OCI-LY1 (cell line): ENCODE results near the gene DZANK1.

ENCODE experiments used
- H2AFZ ChIP-seq: fragments of 200-600 bp; sonication (generic), shearing (Covaris generic); 2 replicates; pipeline ENCODE4 v1.6.0; 2014; ENCODE audit warnings: antibody characterized with exemption, mild to moderate bottlenecking, low read length
- H3F3A ChIP-seq: fragments of 200-600 bp; sonication (generic), shearing (Covaris generic); 2 replicates; pipeline ENCODE4 v1.6.0; 2014; ENCODE audit warnings: mild to moderate bottlenecking, antibody characterized with exemption, low read length, moderate library complexity; ENCODE audit not compliant: insufficient read depth
- H3K27ac ChIP-seq: fragments of 200-600 bp; sonication (generic); 2 replicates; pipeline ENCODE4 v1.5.1; 2014; ENCODE audit warnings: low read length, mixed run types, mild to moderate bottlenecking, low read depth; ENCODE audit not compliant: poor library complexity, severe bottlenecking
- H3K27me3 ChIP-seq: fragments of 200-600 bp; sonication (generic); 2 replicates; pipeline ENCODE4 v1.6.0; 2014; ENCODE audit warnings: antibody characterized with exemption, mild to moderate bottlenecking, low read length, moderate library complexity; ENCODE audit not compliant: insufficient read depth
- H3K36me3 ChIP-seq: fragments of 200-600 bp; sonication (generic); 2 replicates; pipeline ENCODE4 v1.6.1; 2014; ENCODE audit warnings: mild to moderate bottlenecking, antibody characterized with exemption, low read length, moderate library complexity, mixed read lengths; ENCODE audit not compliant: insufficient read depth
- H3K4me1 ChIP-seq: fragments of 200-600 bp; sonication (generic); 2 replicates; pipeline ENCODE4 v1.5.1; 2014; ENCODE audit warnings: mild to moderate bottlenecking, low read length, moderate library complexity; ENCODE audit not compliant: insufficient read depth, severe bottlenecking
- H3K4me2 ChIP-seq: fragments of 200-600 bp; sonication (generic), shearing (Covaris generic); 2 replicates; pipeline ENCODE4 v1.6.1; 2014; ENCODE audit warnings: low read length
- H3K4me3 ChIP-seq: fragments of 200-600 bp; sonication (generic); 2 replicates; pipeline ENCODE4 v1.5.1; 2014; ENCODE audit warnings: low read length, low read depth, mild to moderate bottlenecking, mixed read lengths; ENCODE audit not compliant: poor library complexity, severe bottlenecking
- H3K79me2 ChIP-seq: fragments of 200-600 bp; shearing (Covaris generic); 2 replicates; pipeline ENCODE4 v1.6.1; 2016; ENCODE audit warnings: mixed run types, low read length, mixed read lengths; ENCODE audit not compliant: insufficient read depth
- H3K9ac ChIP-seq: fragments of 200-600 bp; sonication (generic), shearing (Covaris generic); 2 replicates; pipeline ENCODE4 v1.6.1; 2014; ENCODE audit warnings: mild to moderate bottlenecking, low read length, mixed read lengths
- H3K9me2 ChIP-seq: fragments of 200-600 bp; sonication (generic), shearing (Covaris generic); 2 replicates; pipeline ENCODE4 v1.6.1; 2014; ENCODE audit warnings: low read depth, mild to moderate bottlenecking, low read length, mixed read lengths
- H3K9me3 ChIP-seq: fragments of 200-600 bp; shearing (Covaris generic); 2 replicates; pipeline ENCODE4 v1.6.1; 2014; ENCODE audit warnings: low read length, mixed read lengths
- H4K20me1 ChIP-seq: fragments of 200-600 bp; sonication (generic), shearing (Covaris generic); 2 replicates; pipeline ENCODE4 v1.6.0; 2016; ENCODE audit warnings: mild to moderate bottlenecking, low read length; ENCODE audit not compliant: insufficient read depth
- EZH2 ChIP-seq: fragments of 200-600 bp; sonication (generic), shearing (Covaris generic); IDR thresholded peaks from 2 replicates; pipeline ENCODE4 v1.8.0; 2017; ENCODE audit warnings: borderline replicate concordance, mixed run types, mild to moderate bottlenecking, antibody characterized with exemption, low read length, moderate library complexity, mixed read lengths
- TF ChIP-seq, protein P1 (sequence below): fragments of 200-600 bp; sonication (generic), shearing (Covaris generic); IDR thresholded peaks from 2 replicates; pipeline ENCODE4 v1.5.1; 2017; ENCODE audit warnings: mild to moderate bottlenecking, antibody characterized with exemption, low read length, moderate library complexity, mixed read lengths

DZANK1 gene

DNA sequence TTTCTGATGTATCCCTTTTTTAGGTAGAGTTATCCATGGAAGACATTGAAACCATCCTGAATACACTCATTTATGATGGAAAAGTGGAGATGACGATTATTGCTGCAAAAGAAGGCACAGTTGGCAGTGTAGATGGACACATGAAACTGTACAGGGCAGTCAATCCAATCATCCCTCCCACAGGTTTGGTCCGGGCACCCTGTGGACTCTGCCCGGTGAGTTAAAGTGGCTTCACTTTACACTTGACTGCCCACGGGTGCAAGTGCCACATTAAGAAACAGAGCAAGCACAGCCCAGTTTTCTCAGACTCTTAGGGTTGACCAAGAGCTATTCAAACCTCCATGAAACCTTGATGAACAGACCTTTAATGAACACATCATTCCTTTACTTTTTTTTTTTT lies 14.8 kb upstream of the DZANK1 start:
- peaks cover 61% of the 10 kb centered on the region for H3K36me3 ChIP-seq

DNA sequence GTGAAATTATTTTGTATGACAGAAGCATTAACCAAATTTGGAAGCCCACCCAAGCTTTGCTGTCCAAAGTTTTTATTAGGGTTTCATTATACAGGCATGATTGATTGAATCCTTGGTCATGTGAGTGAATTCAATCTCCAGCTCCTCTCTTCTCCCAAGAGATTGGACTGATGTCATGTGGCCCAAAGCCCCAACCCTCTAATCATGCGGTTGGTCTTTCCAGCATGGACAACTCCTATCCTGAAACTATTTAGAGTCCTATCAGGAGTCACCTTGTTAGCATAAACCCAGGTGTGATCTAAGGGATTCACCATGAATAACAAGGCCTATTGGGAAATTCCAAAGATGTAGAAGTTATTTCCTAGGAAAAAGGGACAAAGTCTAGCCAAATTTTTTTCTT lies 11.0 kb upstream of the DZANK1 start:
- H3K4me3 ChIP-seq, result no peak overlapping the region
- no peaks in the 10 kb centered on the region for H3K79me2 ChIP-seq
- H3K4me1 ChIP-seq, result no peaks in the 10 kb centered on the region
- H3K27me3 ChIP-seq, result no peaks in the 10 kb centered on the region
- H3F3A ChIP-seq, result no peaks in the 10 kb centered on the region
- H3K27ac ChIP-seq, result no peak overlapping the region
- no peaks in the 10 kb centered on the region for H3K9me3 ChIP-seq
- H2AFZ ChIP-seq, result no peak overlapping the region
- TF ChIP-seq, protein P1, sequence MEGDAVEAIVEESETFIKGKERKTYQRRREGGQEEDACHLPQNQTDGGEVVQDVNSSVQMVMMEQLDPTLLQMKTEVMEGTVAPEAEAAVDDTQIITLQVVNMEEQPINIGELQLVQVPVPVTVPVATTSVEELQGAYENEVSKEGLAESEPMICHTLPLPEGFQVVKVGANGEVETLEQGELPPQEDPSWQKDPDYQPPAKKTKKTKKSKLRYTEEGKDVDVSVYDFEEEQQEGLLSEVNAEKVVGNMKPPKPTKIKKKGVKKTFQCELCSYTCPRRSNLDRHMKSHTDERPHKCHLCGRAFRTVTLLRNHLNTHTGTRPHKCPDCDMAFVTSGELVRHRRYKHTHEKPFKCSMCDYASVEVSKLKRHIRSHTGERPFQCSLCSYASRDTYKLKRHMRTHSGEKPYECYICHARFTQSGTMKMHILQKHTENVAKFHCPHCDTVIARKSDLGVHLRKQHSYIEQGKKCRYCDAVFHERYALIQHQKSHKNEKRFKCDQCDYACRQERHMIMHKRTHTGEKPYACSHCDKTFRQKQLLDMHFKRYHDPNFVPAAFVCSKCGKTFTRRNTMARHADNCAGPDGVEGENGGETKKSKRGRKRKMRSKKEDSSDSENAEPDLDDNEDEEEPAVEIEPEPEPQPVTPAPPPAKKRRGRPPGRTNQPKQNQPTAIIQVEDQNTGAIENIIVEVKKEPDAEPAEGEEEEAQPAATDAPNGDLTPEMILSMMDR, result no peak
- no peak for TF ChIP-seq EZH2
- no peaks in the 10 kb centered on the region for H3K9me2 ChIP-seq
- no peak overlapping the region for H3K9ac ChIP-seq
- no peak overlapping the region for H3K4me2 ChIP-seq
- H4K20me1 ChIP-seq, result no peaks in the 10 kb centered on the region
- H3K36me3 ChIP-seq, result peaks cover 74% of the 10 kb centered on the region

More for the DNA sequence above, 14.8 kb upstream of the DZANK1 start:
- Histone ChIP-seq H3F3A (no peaks in the 10 kb centered on the region), H3K9me3 (no peaks in the 10 kb centered on the region), H3K27ac (no peak overlapping the region), H3K9me2 (no peaks in the 10 kb centered on the region), H3K9ac (no peak overlapping the region), H4K20me1 (no peaks in the 10 kb centered on the region), H2AFZ (no peak overlapping the region), H3K27me3 (no peaks in the 10 kb centered on the region), H3K4me3 (no peak overlapping the region), H3K79me2 (no peaks in the 10 kb centered on the region), H3K4me2 (no peak overlapping the region), H3K4me1 (no peaks in the 10 kb centered on the region)
- no peak for TF ChIP-seq EZH2
- TF ChIP-seq, protein P1, result no peak

DNA sequence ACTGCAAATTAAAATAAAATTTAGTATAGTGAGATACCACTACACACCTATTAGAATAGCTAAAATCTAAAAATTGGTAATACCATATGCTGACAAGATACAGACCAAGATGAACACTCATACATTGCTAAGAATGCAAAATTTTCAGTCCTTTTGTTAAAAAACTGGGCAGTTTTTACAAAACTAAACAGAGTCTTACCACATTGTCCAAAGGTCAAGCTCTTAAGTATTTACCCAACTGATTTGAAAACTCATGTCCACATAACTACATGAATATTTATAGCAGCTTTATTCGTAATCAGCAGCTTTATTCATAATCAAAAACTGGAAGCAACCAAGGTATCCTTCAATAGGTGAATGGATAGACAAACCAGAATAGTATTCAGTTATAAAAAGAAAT lies 10.4 kb upstream of the DZANK1 start:
- H3K4me1 ChIP-seq, result no peaks in the 10 kb centered on the region
- no peaks in the 10 kb centered on the region for H3K9me2 ChIP-seq
- H3K9ac ChIP-seq, result no peak overlapping the region
- H2AFZ ChIP-seq, result no peak overlapping the region
- no peak overlapping the region for H3K27ac ChIP-seq
- TF ChIP-seq, protein P1, result no peak
- no peak for TF ChIP-seq EZH2
- peaks cover 68% of the 10 kb centered on the region for H3K36me3 ChIP-seq
- no peak overlapping the region for H3K4me2 ChIP-seq
- no peaks in the 10 kb centered on the region for H3K27me3 ChIP-seq
- H3K9me3 ChIP-seq, result no peaks in the 10 kb centered on the region
- H4K20me1 ChIP-seq, result no peaks in the 10 kb centered on the region
- no peaks in the 10 kb centered on the region for H3F3A ChIP-seq
- H3K4me3 ChIP-seq, result no peak overlapping the region
- no peaks in the 10 kb centered on the region for H3K79me2 ChIP-seq
